IMR-90 (cell line): ENCODE results near the gene ZCCHC12. TPM values are rescaled to one million over a fixed set of nuclear protein-coding genes. Genes with fewer than 3 reads are reported as not detected.

ENCODE experiments used
- ATAC-seq: fragments of 200-7000 bp; cut with Tn5 transposase; 2 replicates; pipeline ENCODE4 v1.9.1; 2020; ENCODE audit warnings: low read depth, mild to moderate bottlenecking, moderate library complexity
- BruUV-seq: library from RNA; stranded (reverse); fragments of 400-500 nt; replicated peaks from 2 replicates; lab custom pipeline; 2021; lab: Mats Ljungman, UMichigan
- CTCF ChIA-PET: fragments of 300-600 bp; formaldehyde crosslinking; extraction: SDS; loops from one replicate; lab custom pipeline; 2021; ENCODE audit warnings: antibody characterized with exemption; lab: Yijun Ruan, JAX
- POLR2A ChIA-PET: fragments of 300-600 bp; sonication (Branson Sonifier 250); formaldehyde crosslinking; loops from one replicate; lab custom pipeline; 2022; ENCODE audit warnings: antibody characterized with exemption; ENCODE audit not compliant: unreplicated experiment; lab: Charles Lee
- DNase-seq: peaks from one replicate; pipeline ENCODE4 v3.0.0; 2013
- H2AFZ ChIP-seq: replicated peaks from 2 replicates; pipeline ENCODE3; 2013; ENCODE audit warnings: low read length, mild to moderate bottlenecking; ENCODE audit not compliant: poor library complexity
- H2AK5ac ChIP-seq: 2 replicates; pipeline ENCODE4 v1.6.1; 2013; ENCODE audit warnings: low read depth, low read length, inconsistent platforms
- H2AK9ac ChIP-seq: replicated peaks from 2 replicates; pipeline ENCODE3; 2013; ENCODE audit warnings: mild to moderate bottlenecking, low read depth, low read length, moderate library complexity; ENCODE audit not compliant: poor library complexity
- H2BK120ac ChIP-seq: 2 replicates; pipeline ENCODE4 v1.6.1; 2013; ENCODE audit warnings: low read depth, low read length, inconsistent platforms
- H2BK15ac ChIP-seq: 3 replicates; pipeline ENCODE4 v1.6.1; 2013; ENCODE audit warnings: low read depth, low read length, inconsistent platforms
- H2BK20ac ChIP-seq: 2 replicates; pipeline ENCODE4 v1.6.1; 2013; ENCODE audit warnings: low read depth, mild to moderate bottlenecking, inconsistent platforms, low read length, moderate library complexity
- H2BK5ac ChIP-seq: 2 replicates; pipeline ENCODE4 v1.6.1; 2013; ENCODE audit warnings: mild to moderate bottlenecking, low read depth, low read length, inconsistent platforms; ENCODE audit not compliant: poor library complexity, severe bottlenecking
- H3K14ac ChIP-seq: replicated peaks from 2 replicates; pipeline ENCODE4 v1.6.1; 2013; ENCODE audit warnings: low read depth, low read length, inconsistent platforms
- H3K18ac ChIP-seq: 2 replicates; pipeline ENCODE4 v1.6.1; 2013; ENCODE audit warnings: low read depth, low read length, control low read depth
- H3K23ac ChIP-seq: 2 replicates; pipeline ENCODE4 v1.6.1; 2013; ENCODE audit warnings: low read depth, low read length, inconsistent platforms
- H3K27ac ChIP-seq: 2 replicates; pipeline ENCODE4 v1.5.1; 2013; ENCODE audit warnings: mild to moderate bottlenecking, control low read depth, low read length; ENCODE audit not compliant: insufficient read depth
- H3K27me3 ChIP-seq: 2 replicates; pipeline ENCODE4 v1.6.1; 2013; ENCODE audit warnings: low read length; ENCODE audit not compliant: control insufficient read depth, insufficient read depth
- H3K36me3 ChIP-seq: 2 replicates; pipeline ENCODE4 v1.6.1; 2013; ENCODE audit warnings: low read length, mixed read lengths; ENCODE audit not compliant: control insufficient read depth, insufficient read depth
- H3K4ac ChIP-seq: 2 replicates; pipeline ENCODE4 v1.6.1; 2013; ENCODE audit warnings: low read depth, low read length, inconsistent platforms
- H3K4me1 ChIP-seq: 2 replicates; pipeline ENCODE4 v1.6.1; 2013; ENCODE audit warnings: low read length, mixed read lengths; ENCODE audit not compliant: control insufficient read depth, insufficient read depth
- H3K4me2 ChIP-seq: 2 replicates; pipeline ENCODE4 v1.6.1; 2013; ENCODE audit warnings: low read depth, mild to moderate bottlenecking, control low read depth, low read length, moderate library complexity
- H3K4me3 ChIP-seq: 2 replicates; pipeline ENCODE4 v1.5.1; 2013; ENCODE audit warnings: low read depth, mild to moderate bottlenecking, control low read depth, low read length, moderate library complexity; ENCODE audit not compliant: insufficient read depth
- H3K56ac ChIP-seq: 2 replicates; pipeline ENCODE4 v1.6.1; 2013; ENCODE audit warnings: low read length, inconsistent platforms; ENCODE audit not compliant: insufficient read depth; ENCODE audit errors: extremely low read depth
- H3K79me1 ChIP-seq, 2 experiments: 2 replicates each; pipeline ENCODE4 v1.6.1; 2013; ENCODE audit warnings: low read length in 2 of 2, inconsistent platforms in 1 of 2, low read depth in 1 of 2
- H3K9ac ChIP-seq: 2 replicates; pipeline ENCODE4 v1.6.1; 2013; ENCODE audit warnings: low read depth, low read length, control low read depth
- H3K9me1 ChIP-seq: 2 replicates; pipeline ENCODE4 v1.6.1; 2013; ENCODE audit warnings: low read length, inconsistent platforms; ENCODE audit not compliant: insufficient read depth
- H3K9me3 ChIP-seq: 2 replicates; pipeline ENCODE4 v1.6.1; 2013; ENCODE audit warnings: low read length; ENCODE audit not compliant: control insufficient read depth, insufficient read depth
- H4K20me1 ChIP-seq: 2 replicates; pipeline ENCODE4 v1.6.1; 2013; ENCODE audit warnings: low read length, inconsistent platforms; ENCODE audit not compliant: insufficient read depth
- H4K5ac ChIP-seq: 2 replicates; pipeline ENCODE4 v1.6.1; 2013; ENCODE audit warnings: mild to moderate bottlenecking, low read depth, low read length, control low read depth
- H4K8ac ChIP-seq, 2 experiments: 2 replicates each; pipeline ENCODE4 v1.6.1; 2013; ENCODE audit warnings: low read depth in 2 of 2, low read length in 2 of 2, control low read depth in 1 of 2, inconsistent platforms in 1 of 2
- H4K91ac ChIP-seq: 2 replicates; pipeline ENCODE4 v1.6.1; 2013; ENCODE audit warnings: low read depth, low read length, inconsistent platforms; ENCODE audit not compliant: insufficient read depth
- BHLHE40 ChIP-seq: fragments of 150-350 bp; IDR thresholded peaks from 2 replicates; pipeline ENCODE4 v1.6.1; 2016; ENCODE audit warnings: mild to moderate bottlenecking, low read depth, low read length
- CEBPB ChIP-seq: IDR thresholded peaks from 2 replicates; pipeline ENCODE4 v1.6.1; 2012; ENCODE audit warnings: low read depth, low read length, improper control_type of control experiment
- CTCF ChIP-seq: conservative IDR thresholded peaks from 2 replicates; pipeline ENCODE4 v1.5.1; 2012; ENCODE audit warnings: mild to moderate bottlenecking, low read depth, low read length, improper control_type of control experiment
- MAFK ChIP-seq: IDR thresholded peaks from 2 replicates; pipeline ENCODE4 v1.6.1; 2012; ENCODE audit warnings: low read depth, low read length, improper control_type of control experiment
- MAZ ChIP-seq: IDR thresholded peaks from 2 replicates; pipeline ENCODE4 v1.6.1; 2012; ENCODE audit warnings: low read depth, mild to moderate bottlenecking, low read length, improper control_type of control experiment, moderate library complexity, borderline replicate concordance
- POLR2A ChIP-seq: IDR thresholded peaks from 2 replicates; pipeline ENCODE4 v1.6.1; 2012; ENCODE audit warnings: mild to moderate bottlenecking, low read depth, low read length
- RAD21 ChIP-seq: IDR thresholded peaks from 2 replicates; pipeline ENCODE4 v1.6.1; 2012; ENCODE audit warnings: low read length, improper control_type of control experiment
- SMC3 ChIP-seq: fragments of 150-350 bp; IDR thresholded peaks from 2 replicates; pipeline ENCODE4 v1.6.1; 2016; ENCODE audit warnings: low read depth, mild to moderate bottlenecking, antibody characterized with exemption, low read length, moderate library complexity
- WGBS, 2 experiments: methylation state at CpG; one replicate each; pipeline versions ENCODE4 v1.1.5 to v1.1.7; 2013; ENCODE audit warnings: missing lambda C conversion rate in 2 of 2; ENCODE audit not compliant: insufficient read length in 1 of 2; ENCODE audit errors: extremely low coverage in 2 of 2; 5-methylcytosine and 5-hydroxymethylcytosine counted together
- dilution Hi-C: fragments of 300-500 bp; cut with HindIII; formaldehyde crosslinking; loops from one replicate; pipeline ENCODE4 v1.14.3; 2018; ENCODE audit warnings: low sequenced_read_pairs; ENCODE audit not compliant: unreplicated experiment
- in situ Hi-C: fragments of 300-500 bp; cut with MboI; formaldehyde crosslinking; loops from 3 replicates; pipeline ENCODE4 v1.14.3; 2019; ENCODE audit warnings: low sequenced_read_pairs, inconsistent platforms, mixed read lengths
- intact Hi-C: fragments of 100-400 bp; cut with micrococcal nuclease; formaldehyde crosslinking; loops from 2 replicates; pipeline ENCODE4 v1.10.0; 2022
- polyA plus RNA-seq, 3 experiments: library from polyadenylated mRNA; depleted of rRNA; stranded (reverse); fragments of >200 nt; gene quantifications; 2 replicates each; pipeline ENCODE4 v1.2.3, GENCODE V29; 2012; ENCODE audit warnings: low replicate concordance in 1 of 3
- total RNA-seq: library from RNA; depleted of rRNA; stranded (reverse); fragments of >200 nt; gene quantifications from 2 replicates; pipeline ENCODE4 v1.2.3, GENCODE V29; 2012

Gene ZCCHC12
- total and polyA plus RNA-seq, 2 of the 4 experiments (the other 2 are of a cell fraction), result under 0.01 to 0.07 TPM

GRCh38 chrX:118853596-118853995, 30.0 kb downstream of the ZCCHC12 start:
- H4K20me1 ChIP-seq, result no peaks in the 10 kb centered on the region
- no peak overlapping the region for H2AK5ac ChIP-seq
- ChIA-PET POLR2A (no interaction called here), CTCF (no interaction called here)
- in situ Hi-C loops (no loop called here), dilution Hi-C loops (no loop called here), intact Hi-C loops (no loop called here)
- no peaks in the 10 kb centered on the region for H3K9me3 ChIP-seq
- no peak overlapping the region for H3K4ac ChIP-seq
- H3K4me1 ChIP-seq, result no peaks in the 10 kb centered on the region
- no peak overlapping the region for H3K4me2 ChIP-seq
- H2BK5ac ChIP-seq, result no peak overlapping the region
- no peak overlapping the region for H2BK120ac ChIP-seq
- ATAC-seq (no peak), DNase-seq (no peak)
- H3K79me1 ChIP-seq, result no peaks in the 10 kb centered on the region
- H3K56ac ChIP-seq, result no peak overlapping the region
- no peaks in the 10 kb centered on the region for H3K36me3 ChIP-seq
- H4K5ac ChIP-seq, result no peak overlapping the region
- H3K4me3 ChIP-seq, result no peak overlapping the region
- no peak overlapping the region for H3K23ac ChIP-seq
- H2BK20ac ChIP-seq, result no peak overlapping the region
- H3K9me1 ChIP-seq, result no peaks in the 10 kb centered on the region
- H2AFZ ChIP-seq, result no peak overlapping the region
- H3K14ac ChIP-seq, result no peak overlapping the region
- WGBS, 2 experiments, result no CpG with 5 or more reads among the region's 3 CpGs
- H2AK9ac ChIP-seq, result no peak overlapping the region
- H3K9ac ChIP-seq, result no peak overlapping the region
- BruUV-seq, result no TSS peak
- no peak overlapping the region for H4K8ac ChIP-seq
- no peak overlapping the region for H3K27ac ChIP-seq
- H4K91ac ChIP-seq, result no peak overlapping the region
- TF ChIP-seq BHLHE40 (no peak), POLR2A (no peak), CTCF (no peak), MAFK (no peak), RAD21 (no peak), SMC3 (no peak), CEBPB (no peak), MAZ (no peak)
- peaks cover 8% of the 10 kb centered on the region for H3K27me3 ChIP-seq
- H2BK15ac ChIP-seq, result no peak overlapping the region
- no peak overlapping the region for H3K18ac ChIP-seq
